GM12878 (cell line): Measurements from ENCODE around the gene PGAP3.

Experiments used
- ATF2 ChIP-seq: IDR thresholded peaks from 2 replicates; pipeline ENCODE4 v1.6.1; 2012; ENCODE audit warnings: low read length, inconsistent platforms
- ATF3 ChIP-seq: IDR thresholded peaks from 2 replicates; pipeline ENCODE4 v1.6.1; 2011; ENCODE audit warnings: low read depth, mild to moderate bottlenecking, low read length, moderate library complexity, borderline replicate concordance; ENCODE audit errors: extremely low read depth
- CBFB ChIP-seq: IDR thresholded peaks from 2 replicates; pipeline ENCODE4 v1.6.1; 2016; ENCODE audit warnings: antibody characterized with exemption, low read depth
- CTCF ChIP-seq, 3 experiments: IDR thresholded peaks in 2 of 3; conservative IDR thresholded peaks in 1 of 3; 2 replicates each; pipeline ENCODE4 v1.5.1; 2011; ENCODE audit warnings: low read depth in 3 of 3, low read length in 3 of 3, mild to moderate bottlenecking in 3 of 3, control low read depth in 2 of 3, moderate library complexity in 2 of 3, inconsistent platforms in 1 of 3, mixed read lengths in 1 of 3; ENCODE audit not compliant: control insufficient read depth in 2 of 3, insufficient read depth in 1 of 3; ENCODE audit errors: extremely low read depth in 1 of 3

- no peak for TF ChIP-seq CTCF (IDR thresholded peaks at IDR 0.05 in 2 of 3, conservative IDR thresholded peaks at IDR 0.05 in 1 of 3; ENCODE audit: control insufficient read depth in 2 of 3, extremely low read depth in 1 of 3, insufficient read depth in 1 of 3, low read depth in 3 of 3, low read length in 3 of 3)
- TF ChIP-seq CBFB = no peak
- TF ChIP-seq ATF2 = no peak
- no peak for TF ChIP-seq ATF3
Observed at GRCh38 chr17:39638317-39638716, 49.5 kb downstream of the PGAP3 start.
